GM10847 (cell line): Measurements from ENCODE around the gene NAA80.

Experiments used
- POLR2A ChIP-seq: IDR thresholded peaks from 2 replicates; pipeline ENCODE4 v1.6.1; 2011; ENCODE audit not compliant: insufficient read length; ENCODE audit errors: extremely low read depth

The NAA80 gene

DNA sequence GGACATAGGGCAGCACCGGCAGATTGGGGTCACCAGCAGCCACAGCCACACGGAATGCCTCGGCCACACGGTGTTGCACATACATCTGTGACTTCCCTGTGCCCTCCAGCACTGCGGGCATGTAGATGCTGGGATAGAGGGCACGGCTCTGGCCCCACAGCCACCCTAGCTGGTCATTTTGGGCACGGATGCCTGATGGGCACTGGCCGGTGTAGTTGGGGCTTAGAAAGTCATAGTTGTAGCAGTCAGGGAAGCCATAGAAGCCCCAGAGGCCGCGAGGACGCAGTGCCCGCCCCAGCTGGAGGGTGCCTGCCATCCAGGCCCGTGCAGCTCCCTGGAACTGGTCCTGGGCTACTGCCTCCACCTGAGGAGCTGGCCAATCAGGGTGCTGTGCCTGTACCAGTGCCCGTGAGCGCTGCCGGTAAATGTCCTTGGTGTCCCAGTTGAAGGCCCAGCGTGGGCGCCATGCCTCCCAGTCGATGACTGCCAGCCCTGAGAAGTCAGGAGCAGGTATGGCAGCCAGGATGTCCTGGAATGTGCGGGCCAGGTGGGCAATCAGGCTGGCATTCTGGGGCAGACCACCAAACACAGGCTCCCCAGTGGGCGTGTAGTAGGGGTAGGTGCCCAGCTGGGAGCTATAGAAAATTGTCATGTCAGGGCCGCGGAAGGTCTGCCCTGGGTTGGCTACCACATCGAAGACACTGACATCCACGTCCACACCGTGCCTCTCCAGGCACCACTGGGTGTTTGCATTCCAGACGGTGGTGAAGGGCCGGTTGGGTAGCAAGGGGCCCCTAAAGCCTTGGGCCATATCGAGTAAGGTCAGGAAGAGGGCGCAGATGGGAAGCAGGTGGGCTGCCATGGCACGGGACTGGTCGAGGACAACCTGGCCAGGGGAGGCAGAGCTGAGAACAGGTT is 3.1 kb upstream of the NAA80 start:
- TF ChIP-seq POLR2A = no peak

DNA sequence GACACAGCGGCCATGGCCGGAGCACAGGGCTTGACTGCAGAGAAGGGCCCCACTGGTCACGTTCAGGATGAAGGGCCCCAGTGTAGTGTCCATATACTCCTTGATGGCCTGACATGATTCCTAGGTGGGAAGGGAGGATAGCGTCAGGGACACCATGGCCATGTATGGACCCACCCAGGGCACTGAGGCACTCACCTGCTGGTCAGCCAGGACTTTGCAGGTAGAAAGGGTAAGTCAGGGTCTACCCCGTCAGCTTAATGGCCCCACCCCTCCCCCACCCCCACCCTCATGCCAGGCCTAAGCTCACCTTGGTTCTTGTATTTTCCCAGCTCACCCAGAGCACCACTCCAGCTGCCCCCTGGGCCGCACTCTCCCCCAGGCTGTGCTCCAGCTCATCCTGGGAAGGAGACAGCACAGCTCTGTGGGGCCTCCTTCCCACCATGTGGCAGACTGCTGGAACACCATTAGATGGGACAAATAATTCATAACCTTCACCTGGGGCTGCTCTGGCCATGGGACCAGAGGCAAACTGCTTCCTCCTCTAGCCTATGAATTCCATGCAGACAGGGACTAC is 1.6 kb upstream of the NAA80 start:
- no peak for TF ChIP-seq POLR2A

DNA sequence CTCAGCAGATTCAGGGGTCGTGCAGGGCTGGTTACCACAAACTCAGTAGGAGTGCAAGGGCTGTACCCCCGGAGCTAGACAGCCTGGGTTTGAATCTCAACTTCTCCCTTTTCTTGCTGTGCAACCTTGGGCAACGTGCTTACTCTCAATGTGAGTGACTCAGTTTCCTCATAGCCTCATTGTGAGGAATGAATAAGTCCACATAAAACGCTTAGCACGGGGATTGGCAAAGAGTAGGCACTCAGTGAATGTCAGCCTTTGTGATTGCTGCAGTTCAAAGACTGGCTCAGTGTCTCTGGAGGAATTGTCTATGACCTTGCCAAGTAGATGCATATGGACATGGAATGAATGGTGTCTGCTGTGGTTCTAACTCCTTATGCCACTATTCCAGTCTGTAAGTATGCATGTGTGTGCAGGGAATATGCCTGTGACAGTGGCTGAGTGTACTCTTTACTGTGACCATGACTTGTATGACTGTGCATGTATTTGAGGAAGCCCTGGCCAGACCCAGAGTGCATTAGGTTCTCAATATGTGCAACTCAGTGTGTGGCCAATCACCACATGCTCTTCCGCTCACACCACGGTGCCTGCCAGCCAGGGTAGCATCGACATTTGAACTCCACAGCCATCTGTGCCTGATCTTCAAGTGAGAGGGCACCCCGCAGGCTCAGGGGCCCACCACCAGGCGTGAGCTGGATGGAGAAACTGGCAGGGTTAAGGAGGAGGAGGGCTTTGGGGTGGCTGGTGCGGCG is 900 bp upstream of the NAA80 start:
- no peak for TF ChIP-seq POLR2A

- no peak for TF ChIP-seq POLR2A
Observed at GRCh38 chr3:50299638-50299928, 378 bp upstream of the NAA80 start.

DNA sequence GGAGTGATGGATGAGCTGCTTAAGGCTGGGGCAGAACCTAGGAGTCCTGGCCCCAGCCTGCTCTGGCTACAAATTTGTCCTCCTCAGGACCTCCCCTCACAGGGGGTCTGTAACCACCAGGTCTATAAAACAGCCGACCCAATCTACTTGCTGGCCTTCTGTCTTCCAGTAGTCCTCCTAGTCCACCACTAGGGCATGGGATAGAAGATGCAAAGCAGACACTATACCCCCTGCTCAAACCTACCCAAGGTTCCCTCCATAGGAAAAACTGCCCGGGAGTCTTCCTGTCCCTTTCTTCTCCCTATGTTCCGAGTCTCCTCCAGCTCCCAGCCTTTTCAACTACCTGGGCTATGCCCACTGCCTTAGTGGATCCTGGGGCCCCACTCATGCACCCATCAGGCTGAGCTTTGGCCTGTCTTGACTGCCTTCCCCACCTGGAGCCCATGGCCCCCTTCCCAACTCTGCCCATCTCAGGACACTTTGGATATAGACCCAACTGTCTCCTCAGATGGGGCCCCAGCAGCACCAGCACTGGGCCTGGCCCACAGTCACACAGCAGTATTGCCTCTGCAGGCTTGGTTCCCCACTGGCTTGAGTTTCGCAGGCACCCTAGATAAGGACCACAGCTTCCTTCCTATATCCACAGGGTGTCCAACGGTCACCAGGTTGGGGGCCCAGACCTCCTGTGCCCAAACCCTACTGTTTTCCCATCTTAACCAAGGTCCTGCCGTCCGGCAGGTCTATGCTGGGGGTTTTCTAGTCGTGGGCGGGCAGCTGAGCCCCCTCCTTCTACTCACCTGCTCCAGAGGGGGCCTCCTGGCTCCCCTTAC is 1.1 kb downstream of the NAA80 start:
- no peak for TF ChIP-seq POLR2A

GRCh38 chr3:50297384-50297775 is 1.8 kb downstream of the NAA80 start:
- no peak for TF ChIP-seq POLR2A

DNA sequence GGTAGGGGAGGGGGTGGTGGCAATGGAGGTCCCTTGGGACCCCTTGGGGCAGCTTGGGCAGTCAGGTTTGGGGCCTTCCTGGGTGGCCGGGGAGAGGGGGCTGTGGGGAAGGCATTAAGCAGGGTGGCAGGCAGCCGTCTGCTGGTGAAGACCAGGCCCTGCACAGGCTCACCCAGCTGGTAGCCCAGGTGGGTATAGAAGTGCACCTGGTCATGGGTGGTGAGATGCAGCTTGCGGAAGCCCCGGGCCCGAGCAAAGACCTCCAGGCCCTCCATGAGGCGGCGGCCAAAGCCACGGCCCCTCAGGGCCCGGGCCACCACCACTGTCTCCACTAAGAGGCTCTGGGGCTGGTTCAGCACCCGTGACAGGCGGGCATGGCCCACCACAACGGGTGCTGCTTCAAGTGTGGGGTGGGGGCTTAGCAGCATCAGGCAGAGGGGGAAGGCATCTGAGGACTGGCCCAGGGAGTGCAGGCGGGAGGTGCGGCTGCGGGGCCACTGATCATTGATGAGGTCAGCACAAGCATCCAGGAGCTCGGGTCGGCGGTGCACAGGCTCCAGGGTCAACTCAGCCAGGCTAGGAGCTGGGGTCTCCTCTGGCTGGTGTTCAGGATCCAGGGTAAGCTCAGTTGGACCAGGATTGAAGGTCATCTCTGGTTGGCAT is 2.4 kb downstream of the NAA80 start:
- no peak for TF ChIP-seq POLR2A

DNA sequence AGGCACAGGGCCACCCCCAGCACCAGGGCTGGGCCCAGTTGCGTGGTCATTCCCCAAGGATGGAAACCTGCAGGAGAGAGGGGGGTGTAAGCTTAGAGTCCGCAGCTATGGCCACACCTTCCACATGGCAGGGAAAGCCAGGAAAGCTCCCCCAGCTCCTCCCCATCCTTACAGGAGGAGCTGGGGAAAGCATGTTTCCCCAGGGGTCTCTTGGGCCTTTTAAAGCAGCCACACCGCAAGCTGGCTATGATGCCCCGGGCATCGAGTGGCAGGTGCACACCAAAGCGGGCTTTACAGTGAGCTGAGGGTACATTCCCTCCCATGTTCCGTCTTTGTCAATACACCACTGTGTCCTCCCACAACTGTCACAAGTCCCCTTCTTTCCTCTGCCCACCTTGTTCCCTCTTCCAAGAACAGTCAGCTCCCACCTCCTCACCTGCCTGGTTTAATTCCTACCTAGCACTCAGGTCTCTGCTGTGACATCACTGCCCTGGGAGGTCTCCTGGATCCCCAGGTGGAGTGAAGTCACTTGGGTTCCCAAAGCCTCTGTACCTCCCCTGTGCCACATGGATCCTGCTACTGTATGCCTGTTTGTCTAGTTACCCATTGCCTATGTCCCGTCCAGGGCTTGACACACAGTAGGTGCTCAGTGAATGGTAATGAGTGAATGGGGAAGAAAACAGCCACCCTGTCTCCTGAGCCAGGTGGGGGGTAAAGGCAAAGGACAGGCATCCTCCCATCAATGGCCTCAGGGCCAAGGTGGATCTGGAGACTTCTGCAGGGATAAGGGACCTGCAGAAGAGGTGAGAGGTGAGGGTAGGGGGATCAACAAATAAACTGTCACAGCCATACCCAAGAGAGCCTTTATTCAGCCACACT is 3.4 kb downstream of the NAA80 start:
- TF ChIP-seq POLR2A = no peak

DNA sequence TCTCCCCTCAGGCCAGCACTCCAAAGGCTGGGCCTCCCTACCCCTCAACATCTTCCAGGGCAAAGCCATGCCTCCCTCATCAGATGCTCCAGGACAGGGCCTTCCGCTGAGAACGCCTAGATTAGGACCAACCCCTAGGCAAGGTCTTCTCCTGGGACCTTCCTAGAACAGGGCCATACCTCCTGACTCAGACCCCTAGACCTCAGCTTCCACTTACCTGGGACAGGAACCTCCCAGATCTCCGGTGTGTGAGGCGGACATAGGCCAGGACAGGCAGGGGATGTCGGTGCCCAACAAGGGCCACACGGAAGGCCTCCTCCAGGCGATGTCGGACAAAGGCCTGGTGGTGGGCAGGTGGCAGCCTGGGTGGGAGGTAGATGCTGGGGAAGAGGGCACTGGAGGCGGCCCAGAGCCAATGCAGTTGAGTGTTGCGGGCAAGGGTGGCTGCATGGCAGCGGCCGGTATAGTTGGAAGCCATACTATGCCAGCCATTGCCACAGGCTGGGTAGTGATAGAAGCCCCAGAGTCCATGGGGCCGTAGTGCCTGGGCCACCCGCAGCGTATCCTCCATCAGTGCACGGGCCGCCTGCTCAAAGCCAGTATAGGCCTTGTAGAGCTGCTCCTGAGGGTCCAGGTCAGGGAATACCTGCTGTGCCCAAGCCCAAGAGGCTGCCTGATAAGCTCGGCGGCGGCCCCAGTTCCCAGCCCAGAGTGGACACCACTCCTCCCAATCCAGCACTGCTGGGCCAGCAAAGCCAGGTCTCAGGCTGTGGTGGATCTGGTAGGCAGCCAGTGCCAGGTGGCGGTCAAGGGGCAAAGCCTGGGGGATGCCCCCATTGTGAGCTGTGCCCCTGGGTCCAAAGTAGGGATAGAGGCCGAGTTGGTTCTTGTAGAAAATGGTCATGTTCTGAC is 4.5 kb downstream of the NAA80 start:
- no peak for TF ChIP-seq POLR2A

DNA sequence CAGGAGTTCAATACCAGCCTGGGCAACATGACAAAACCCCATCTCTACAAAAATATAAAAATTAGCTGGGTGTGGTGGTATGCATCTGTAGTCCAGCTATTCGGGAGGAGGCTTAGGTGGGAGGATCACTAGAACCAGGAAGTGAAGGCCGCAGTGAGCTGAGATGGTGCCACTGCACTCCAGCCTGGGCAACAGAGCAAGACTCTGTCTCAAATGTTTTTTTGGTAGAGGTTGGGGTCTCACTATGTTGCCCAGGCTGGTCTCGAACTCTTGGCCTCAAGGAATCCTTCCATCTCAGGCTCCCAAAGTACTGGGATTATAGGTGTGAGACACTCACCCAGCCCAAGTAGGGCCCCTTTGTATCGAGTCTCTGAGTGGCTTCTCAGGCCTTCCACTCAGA is 5.1 kb downstream of the NAA80 start:
- no peak for TF ChIP-seq POLR2A

DNA sequence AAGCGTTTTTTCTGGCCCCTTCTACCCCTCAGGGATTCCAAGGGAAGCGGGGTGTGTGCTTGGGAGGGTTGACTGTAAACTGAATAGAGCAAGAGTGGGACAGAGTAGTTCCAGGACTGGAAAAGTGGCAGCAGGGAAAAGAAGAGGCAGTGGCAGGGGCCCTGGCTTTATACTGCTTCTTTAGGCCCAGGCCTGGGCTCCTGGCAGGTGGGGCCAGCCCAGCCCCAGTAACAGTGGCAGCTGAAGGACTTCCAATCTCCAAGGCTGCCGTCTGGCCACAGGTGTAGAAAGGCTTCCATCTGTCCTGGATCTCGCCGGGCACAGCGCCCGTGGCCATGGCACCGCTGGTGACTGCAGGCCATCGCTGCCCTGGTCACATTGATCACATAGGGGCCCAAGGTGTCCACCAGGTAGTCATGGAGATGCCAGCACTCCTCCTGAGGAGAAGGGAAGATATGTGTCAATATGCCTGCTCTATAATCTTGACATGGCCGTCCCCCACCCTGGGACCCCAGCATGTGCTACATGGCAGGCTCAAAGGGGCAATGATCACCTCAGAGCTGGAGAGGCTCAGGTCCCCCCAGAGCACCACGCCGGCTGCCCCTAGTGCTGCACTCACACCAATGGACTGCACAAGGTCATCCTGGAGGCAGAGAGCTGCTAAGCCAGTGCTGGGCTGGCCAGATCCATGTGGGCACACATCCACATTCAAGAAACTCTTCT is 6.0 kb downstream of the NAA80 start:
- no peak for TF ChIP-seq POLR2A
